CD4-positive, alpha-beta T cell treated with Interleukin-6 at 100 ng/mL for 8 hours (primary cell): ENCODE data around the gene FLNB.
"Not testable (repeated sequence)": the region's sequence is repeated elsewhere in the genome, so short reads cannot be mapped to it uniquely, and the experiment has no call there.

ENCODE experiments used
- DNase-seq: peaks from one replicate; pipeline ENCODE4 v3.0.0-alpha.2; 2020; ENCODE audit warnings: mixed read lengths, low spot score

Gene FLNB

GRCh38 chr3:58052373-58053273 is 44.4 kb downstream of the FLNB start:
- DNase-seq = no peak

- no peak for DNase-seq
Observed at GRCh38 chr3:58054652-58055051, 46.4 kb downstream of the FLNB start.

- DNase-seq = no peak
Observed at GRCh38 chr3:58055314-58055713, 47.1 kb downstream of the FLNB start.

GRCh38 chr3:58055891-58056290 is 47.7 kb downstream of the FLNB start:
- not testable (repeated sequence) for DNase-seq

- no peak for DNase-seq
Observed at GRCh38 chr3:58058361-58059263, 50.4 kb downstream of the FLNB start.

GRCh38 chr3:58059349-58060321 is 51.4 kb downstream of the FLNB start:
- DNase-seq = no peak

GRCh38 chr3:58062472-58062871 is 54.2 kb downstream of the FLNB start:
- no peak for DNase-seq

- no peak for DNase-seq
Observed at GRCh38 chr3:58063022-58063815, 55.0 kb downstream of the FLNB start.

- no peak for DNase-seq
Observed at GRCh38 chr3:58064923-58065638, 56.9 kb downstream of the FLNB start.

GRCh38 chr3:58065700-58066167 is 57.5 kb downstream of the FLNB start:
- no peak for DNase-seq

- no peak for DNase-seq
Observed at GRCh38 chr3:58066842-58067241, 58.6 kb downstream of the FLNB start.

GRCh38 chr3:58068122-58068809 is 60.0 kb downstream of the FLNB start:
- DNase-seq = no peak

GRCh38 chr3:58071480-58071971 is 63.3 kb downstream of the FLNB start:
- DNase-seq = no peak

GRCh38 chr3:58072052-58072762 is 64.0 kb downstream of the FLNB start:
- no peak for DNase-seq

GRCh38 chr3:58072763-58073130 is 64.5 kb downstream of the FLNB start:
- no peak for DNase-seq

- no peak for DNase-seq
Observed at GRCh38 chr3:58073301-58074108, 65.3 kb downstream of the FLNB start.

- no peak for DNase-seq
Observed at GRCh38 chr3:58074116-58074715, 66.0 kb downstream of the FLNB start.
